Stimulated activated CD8-positive, alpha-beta memory T cell treated with anti-CD3 and anti-CD28 coated beads, Interleukin-4, amount 100 ng/mL, for 4 hours (primary cell): ENCODE results near the gene ARL5A.
A peak's percentile ranks its signal among the peaks of the same experiment; 100 is the strongest.

Experiments used
- DNase-seq, 2 donors: peaks; one replicate each; pipeline ENCODE4 v3.0.0-alpha.2; 2020; ENCODE audit warnings: low read depth in 2 of 2, low spot score in 1 of 2

The ARL5A gene

GRCh38 chr2:151840216-151841046 is 12.2 kb upstream of the ARL5A start:
- no peak for DNase-seq

DNA sequence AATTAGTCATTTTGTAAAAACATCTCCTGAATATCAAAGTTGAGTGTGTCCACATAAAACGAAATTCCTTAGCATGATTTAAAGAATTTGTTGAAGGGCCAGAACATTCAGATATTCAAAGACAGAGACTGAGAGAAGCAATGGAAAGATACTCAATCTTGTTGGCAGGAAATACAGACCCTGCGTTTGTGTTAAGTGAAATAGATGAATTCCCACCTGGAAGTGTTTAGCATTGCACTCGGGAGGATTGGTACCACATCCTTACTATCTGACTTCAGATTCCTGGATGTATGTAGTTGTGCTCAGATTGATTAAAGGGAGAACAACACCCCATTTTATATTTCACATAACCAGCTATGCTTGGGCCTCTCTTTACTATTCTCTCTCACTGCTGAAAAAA is 9.7 kb upstream of the ARL5A start:
- no peak for DNase-seq

DNA sequence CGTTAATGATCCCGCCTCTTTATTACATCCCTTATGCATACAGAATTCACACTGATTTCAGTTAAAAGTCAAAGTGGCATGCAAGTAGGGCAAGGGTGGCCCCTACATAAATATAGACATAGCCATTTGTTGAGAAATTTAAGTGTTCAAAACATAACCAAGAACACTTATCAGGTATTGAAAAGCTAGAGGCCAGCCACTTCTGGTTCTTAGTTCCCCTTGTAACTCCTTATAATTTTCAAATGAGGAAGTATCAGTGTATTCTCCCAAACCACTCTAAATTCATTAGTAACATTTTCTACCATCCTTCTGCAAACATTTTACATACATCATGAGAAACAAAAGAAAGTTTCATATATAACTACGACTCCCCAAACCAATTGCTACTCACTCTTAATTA is 5.8 kb upstream of the ARL5A start:
- DNase-seq = no peak

DNA sequence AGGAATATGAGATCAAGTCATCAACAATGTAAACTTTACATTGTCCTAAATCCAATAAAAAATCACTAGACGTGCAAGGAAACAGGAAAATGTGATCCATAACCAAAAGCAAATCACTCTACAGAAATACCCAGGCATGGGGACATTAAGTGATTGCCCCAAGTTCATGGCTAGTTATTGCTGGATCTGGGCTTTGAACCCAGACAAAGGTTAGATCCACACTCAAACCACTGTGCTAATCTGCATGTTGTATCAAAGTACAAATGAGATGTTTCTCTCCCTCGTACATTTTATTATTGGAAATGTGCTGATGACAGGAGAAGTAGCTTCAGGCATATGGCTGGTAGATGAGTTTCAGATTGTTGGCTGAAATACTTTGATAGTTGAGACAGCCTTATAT is 2.7 kb upstream of the ARL5A start:
- no peak for DNase-seq

DNA sequence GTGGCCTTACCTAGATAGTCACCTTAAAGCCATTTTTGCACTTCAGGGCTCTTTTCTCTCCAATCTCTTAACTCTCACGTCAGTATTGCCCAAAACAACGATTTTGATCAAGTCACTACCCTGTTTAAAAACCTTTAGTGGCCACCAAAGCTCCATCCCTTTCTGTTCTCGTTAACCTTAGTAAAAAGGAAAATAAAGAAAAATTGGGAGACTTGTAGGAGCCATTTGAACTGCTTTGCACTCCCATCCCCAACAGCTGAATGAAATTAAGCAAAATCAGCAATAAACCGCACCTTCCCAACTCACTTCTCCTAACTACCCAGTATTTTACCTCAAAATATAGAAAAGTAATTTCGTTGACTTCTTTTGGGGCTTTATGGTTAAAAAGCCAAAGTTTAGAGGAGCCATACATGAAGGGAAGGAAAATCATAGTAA is 686 bp upstream of the ARL5A start:
- DNase-seq = no peak

GRCh38 chr2:151827564-151828142 is 568 bp downstream of the ARL5A start:
- peak in 1 of 2 donors; percentile 2 for DNase-seq

DNA sequence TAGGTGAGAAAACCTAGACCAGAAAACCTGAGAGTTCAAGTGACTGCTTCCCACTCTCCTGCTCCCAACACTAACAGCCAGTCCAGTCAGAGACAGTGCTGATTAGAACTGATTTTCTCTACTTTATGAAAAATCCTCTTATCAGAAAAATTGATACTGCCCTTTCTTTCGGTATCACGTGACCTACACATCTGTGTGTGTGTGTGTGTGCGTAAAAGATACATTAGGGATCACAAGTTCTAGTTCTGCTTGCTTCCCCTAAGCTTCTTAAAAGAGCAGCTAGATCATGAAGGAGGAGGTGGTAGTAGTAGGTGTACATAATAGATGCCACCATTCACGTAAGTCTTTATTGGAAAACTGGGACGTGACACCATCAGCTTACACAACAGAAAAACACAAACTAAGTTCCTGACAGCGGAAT is 1.5 kb downstream of the ARL5A start:
- DNase-seq = no peak

- DNase-seq = no peak
These were observed 3.3 kb downstream of the ARL5A start for GRCh38 chr2:151824886-151825285.

DNA sequence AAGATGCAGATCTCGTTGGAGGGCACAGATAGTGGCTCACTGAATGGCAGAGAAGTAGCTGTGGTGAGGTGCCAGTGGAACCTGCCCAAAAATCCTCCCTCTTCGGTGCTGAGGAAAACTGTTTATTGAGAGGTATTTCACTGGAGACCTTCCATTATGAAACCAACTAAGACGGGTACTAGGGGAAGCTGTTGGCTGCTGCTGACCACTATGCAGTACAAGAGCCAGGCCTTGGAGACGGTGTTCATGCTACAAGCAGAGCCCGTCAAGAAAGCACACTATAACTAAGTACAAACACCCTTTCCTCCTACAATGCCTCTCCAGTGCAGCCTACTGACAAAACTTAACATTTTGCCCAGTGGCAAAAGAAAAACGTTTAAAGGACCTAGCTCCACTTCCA is 4.6 kb downstream of the ARL5A start:
- no peak for DNase-seq

- DNase-seq = no peak
These were observed 8.3 kb downstream of the ARL5A start for GRCh38 chr2:151819920-151820319.

DNA sequence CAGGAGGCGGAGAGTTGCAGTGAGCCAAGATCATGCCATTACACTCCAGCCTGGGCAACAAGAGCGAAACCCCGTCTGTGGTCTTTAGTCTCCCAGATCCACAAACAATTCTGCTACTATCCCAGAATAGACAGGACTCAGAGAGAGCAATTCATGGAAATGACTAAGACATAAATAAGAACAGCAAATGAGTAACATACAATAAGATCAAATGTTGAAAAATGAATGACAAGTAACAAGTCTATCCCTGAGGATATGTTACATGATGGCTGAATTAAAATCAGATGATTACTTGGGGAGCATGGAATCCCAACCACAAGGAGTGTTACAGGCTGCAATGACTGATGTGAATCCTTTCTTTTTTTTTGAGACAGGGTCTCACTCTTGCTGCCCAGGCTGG is 10.3 kb downstream of the ARL5A start:
- no peak for DNase-seq

- no peak for DNase-seq
These were observed 11.4 kb downstream of the ARL5A start for GRCh38 chr2:151816843-151817242.

GRCh38 chr2:151815821-151816489 is 12.3 kb downstream of the ARL5A start:
- DNase-seq = no peak

DNA sequence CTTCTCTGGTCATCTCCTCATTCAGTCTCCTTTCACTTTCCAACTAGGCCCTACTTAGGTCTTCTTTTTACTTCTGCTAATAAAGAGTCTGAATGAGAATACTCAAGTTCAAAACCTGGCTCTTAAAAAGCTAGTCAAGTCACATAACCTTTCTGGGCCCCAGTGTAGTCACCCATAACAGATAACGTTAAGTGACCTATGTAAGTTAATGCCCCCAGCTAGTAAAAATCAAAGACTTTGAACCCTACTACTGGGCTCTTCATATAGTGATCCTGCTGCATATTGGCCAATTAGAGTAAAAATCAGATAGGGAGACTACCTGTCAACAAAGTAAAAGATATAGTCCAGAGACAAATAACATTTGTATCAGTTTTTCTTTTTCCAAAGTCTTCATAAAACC is 17.7 kb downstream of the ARL5A start:
- DNase-seq = no peak

- DNase-seq = no peak
These were observed 19.2 kb downstream of the ARL5A start for GRCh38 chr2:151809073-151809383.

DNA sequence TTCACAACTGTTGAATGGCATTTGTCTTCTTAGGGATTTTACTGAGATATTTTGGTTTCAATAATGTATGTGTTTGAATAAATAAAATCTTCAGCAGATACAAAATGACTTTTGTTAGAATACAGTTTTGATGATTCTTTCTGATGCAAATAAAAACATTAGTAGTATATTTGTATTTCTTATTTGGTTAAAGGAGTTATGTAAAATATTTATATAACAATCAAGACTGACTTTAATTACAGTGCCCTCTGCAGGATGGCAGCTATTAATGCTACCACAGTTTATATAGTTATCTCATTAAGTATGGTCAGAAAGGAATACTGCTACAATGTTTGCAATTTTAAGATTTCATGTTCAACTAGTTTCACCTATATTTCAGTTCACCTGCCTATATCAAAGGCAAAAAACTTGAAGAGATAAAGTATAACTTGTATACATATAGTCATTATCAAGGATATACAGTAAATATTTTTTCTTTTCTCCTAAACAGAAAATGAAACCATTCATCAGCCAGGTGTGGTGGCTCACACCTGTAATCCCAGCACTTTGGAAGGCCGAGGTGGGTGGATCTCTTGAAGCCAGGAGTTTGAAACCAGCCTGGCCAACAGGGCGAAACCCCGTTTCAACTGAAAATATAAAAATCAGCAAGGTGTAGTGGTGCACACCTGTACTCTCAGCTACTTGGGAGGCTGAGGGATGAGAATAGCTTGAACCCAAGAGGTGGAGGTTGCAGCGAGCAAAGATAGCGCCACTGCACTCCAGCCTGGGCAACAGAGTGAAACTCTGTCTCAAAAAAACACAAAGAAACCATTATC is 19.8 kb downstream of the ARL5A start:
- no peak for DNase-seq

- DNase-seq = no peak
These were observed 22.3 kb downstream of the ARL5A start for GRCh38 chr2:151805961-151806360.

GRCh38 chr2:151805343-151805742 is 22.9 kb downstream of the ARL5A start:
- DNase-seq = no peak

DNA sequence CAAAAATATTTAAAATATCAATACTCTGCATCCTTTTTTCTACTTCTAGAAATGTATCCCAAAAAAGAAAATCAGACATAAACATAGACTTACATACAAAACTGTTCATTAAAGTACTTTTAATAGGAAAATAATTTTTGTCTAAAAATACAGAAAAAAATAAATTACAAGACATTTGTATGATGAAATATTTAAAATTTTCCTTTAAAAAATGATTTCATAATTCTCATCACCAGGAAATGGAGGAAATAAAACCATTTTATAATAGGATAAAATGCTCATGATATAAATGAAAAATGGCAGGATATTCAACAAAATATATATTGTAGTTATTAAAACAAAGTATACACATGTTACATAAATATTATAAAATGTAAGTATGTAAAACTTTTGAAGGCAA is 24.4 kb downstream of the ARL5A start:
- DNase-seq = no peak

DNA sequence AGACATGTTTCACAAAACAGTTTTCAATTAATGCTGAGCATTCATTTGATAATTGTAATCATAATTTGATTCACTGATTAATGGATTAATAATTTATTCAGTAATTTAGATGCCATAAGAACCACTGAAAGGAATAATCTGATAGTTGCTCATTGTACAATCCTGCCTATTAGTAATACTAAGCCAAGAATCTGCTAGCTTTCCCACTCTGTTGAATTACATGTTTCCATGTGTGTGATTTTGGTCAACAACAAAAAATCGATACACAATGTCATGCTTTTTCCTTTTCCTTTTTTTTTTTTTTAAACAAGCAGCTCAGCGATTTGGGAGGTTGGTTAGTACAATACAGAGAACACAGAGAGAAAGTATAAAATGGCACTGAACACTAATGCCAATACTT is 25.9 kb downstream of the ARL5A start:
- no peak for DNase-seq

- DNase-seq = no peak
These were observed 28.3 kb downstream of the ARL5A start for GRCh38 chr2:151799886-151800292.

GRCh38 chr2:151796774-151797173 is 31.4 kb downstream of the ARL5A start:
- no peak for DNase-seq
